DOHH2 (cell line): Measurements from ENCODE around the gene LIFR.

Experiments used
- H3F3A ChIP-seq: fragments of 200-600 bp; sonication (generic), shearing (Covaris generic); 2 replicates; pipeline ENCODE4 v1.6.0; 2016; ENCODE audit warnings: antibody characterized with exemption, mild to moderate bottlenecking; ENCODE audit not compliant: control insufficient read depth, insufficient read depth
- H3K27ac ChIP-seq: fragments of 200-600 bp; sonication (generic); 2 replicates; pipeline ENCODE4 v1.5.1; 2014; ENCODE audit warnings: low read depth, mild to moderate bottlenecking, low read length, moderate library complexity
- H3K27me3 ChIP-seq: fragments of 200-600 bp; sonication (generic); 2 replicates; pipeline ENCODE4 v1.6.1; 2014; ENCODE audit warnings: mild to moderate bottlenecking, low read length, mixed read lengths; ENCODE audit not compliant: control insufficient read depth
- H3K36me3 ChIP-seq: fragments of 200-600 bp; sonication (generic); 2 replicates; pipeline ENCODE4 v1.6.1; 2014; ENCODE audit warnings: mild to moderate bottlenecking, low read length, moderate library complexity, mixed read lengths; ENCODE audit not compliant: control insufficient read depth
- H3K4me1 ChIP-seq: fragments of 200-600 bp; sonication (generic); 2 replicates; pipeline ENCODE4 v1.6.1; 2014; ENCODE audit warnings: mild to moderate bottlenecking, low read length, mixed read lengths; ENCODE audit not compliant: control insufficient read depth
- H3K4me2 ChIP-seq: fragments of 200-600 bp; sonication (generic); 2 replicates; pipeline ENCODE4 v1.6.0; 2014; ENCODE audit warnings: mild to moderate bottlenecking, low read length, moderate library complexity
- H3K4me3 ChIP-seq: fragments of 200-600 bp; sonication (generic); 2 replicates; pipeline ENCODE4 v1.5.1; 2014; ENCODE audit warnings: mild to moderate bottlenecking, low read length, mixed read lengths
- H3K79me2 ChIP-seq: fragments of 200-600 bp; sonication (generic); 2 replicates; pipeline ENCODE4 v1.6.1; 2014; ENCODE audit warnings: mild to moderate bottlenecking, low read length, mixed read lengths; ENCODE audit not compliant: control insufficient read depth
- H3K9me2 ChIP-seq: fragments of 200-600 bp; sonication (generic); replicated peaks from 2 replicates; pipeline ENCODE4 v1.6.1; 2014; ENCODE audit warnings: mild to moderate bottlenecking, low read length, mixed read lengths; ENCODE audit not compliant: control insufficient read depth
- H3K9me3 ChIP-seq: fragments of 200-600 bp; sonication (generic); 2 replicates; pipeline ENCODE4 v1.6.1; 2014; ENCODE audit warnings: antibody characterized with exemption, low read length, mixed read lengths; ENCODE audit not compliant: control insufficient read depth, insufficient read depth
- H4K20me1 ChIP-seq: fragments of 200-600 bp; sonication (generic); 2 replicates; pipeline ENCODE4 v1.6.0; 2014; ENCODE audit warnings: low read depth, mild to moderate bottlenecking, antibody characterized with exemption, low read length, moderate library complexity; ENCODE audit not compliant: control insufficient read depth, insufficient read depth
- CTCF ChIP-seq: fragments of 200-600 bp; sonication (generic); IDR thresholded peaks from one replicate; pipeline ENCODE4 v1.5.1; 2014; ENCODE audit warnings: antibody characterized with exemption, mild to moderate bottlenecking, low read depth, low read length; ENCODE audit not compliant: poor library complexity, severe bottlenecking
- EZH2phosphoT487 ChIP-seq: fragments of 200-600 bp; sonication (generic); IDR thresholded peaks from 2 replicates; pipeline ENCODE4 v1.6.1; 2017; ENCODE audit warnings: borderline replicate concordance, mild to moderate bottlenecking, antibody characterized with exemption, low read length, moderate library complexity, mixed read lengths

Gene LIFR

GRCh38 chr5:38465061-38465460 lies 91.4 kb downstream of the LIFR start:
- Histone ChIP-seq H3K27ac (no peak overlapping the region), H3K4me1 (no peaks in the 10 kb centered on the region), H3F3A (no peaks in the 10 kb centered on the region), H3K9me3 (no peaks in the 10 kb centered on the region), H3K27me3 (peaks cover 27% of the 10 kb centered on the region), H3K4me2 (no peak overlapping the region), H4K20me1 (no peaks in the 10 kb centered on the region), H3K79me2 (no peaks in the 10 kb centered on the region), H3K4me3 (no peak overlapping the region), H3K36me3 (no peaks in the 10 kb centered on the region), H3K9me2 (no peaks in the 10 kb centered on the region)
- no peak for TF ChIP-seq CTCF
- no peak for TF ChIP-seq EZH2phosphoT487

GRCh38 chr5:38463634-38464521 lies 92.6 kb downstream of the LIFR start:
- Histone ChIP-seq H3K79me2 (no peaks in the 10 kb centered on the region), H3K27ac (no peak overlapping the region), H3K36me3 (no peaks in the 10 kb centered on the region), H3K9me3 (no peaks in the 10 kb centered on the region), H3F3A (no peaks in the 10 kb centered on the region), H3K4me1 (no peaks in the 10 kb centered on the region), H3K4me3 (no peak overlapping the region), H3K27me3 (peaks cover 33% of the 10 kb centered on the region), H3K9me2 (no peaks in the 10 kb centered on the region), H4K20me1 (no peaks in the 10 kb centered on the region), H3K4me2 (no peak overlapping the region)
- TF ChIP-seq EZH2phosphoT487: no peak
- no peak for TF ChIP-seq CTCF

- Histone ChIP-seq H3K4me1 (no peaks in the 10 kb centered on the region), H3K79me2 (no peaks in the 10 kb centered on the region), H3K4me2 (no peak overlapping the region), H3K27me3 (peaks cover 39% of the 10 kb centered on the region), H3K9me2 (no peaks in the 10 kb centered on the region), H3K36me3 (no peaks in the 10 kb centered on the region), H3F3A (no peaks in the 10 kb centered on the region), H3K4me3 (no peak overlapping the region), H3K9me3 (no peaks in the 10 kb centered on the region), H3K27ac (no peak overlapping the region), H4K20me1 (no peaks in the 10 kb centered on the region)
- no peak for TF ChIP-seq CTCF
- no peak for TF ChIP-seq EZH2phosphoT487
Measured at GRCh38 chr5:38462976-38463633, 93.3 kb downstream of the LIFR start.
